Measurements from ENCODE around the gene PAIP2B.
"Not testable (repeated sequence)": the region's sequence is repeated elsewhere in the genome, so short reads cannot be mapped to it uniquely, and the experiment has no call there.

Gene PAIP2B

DNA sequence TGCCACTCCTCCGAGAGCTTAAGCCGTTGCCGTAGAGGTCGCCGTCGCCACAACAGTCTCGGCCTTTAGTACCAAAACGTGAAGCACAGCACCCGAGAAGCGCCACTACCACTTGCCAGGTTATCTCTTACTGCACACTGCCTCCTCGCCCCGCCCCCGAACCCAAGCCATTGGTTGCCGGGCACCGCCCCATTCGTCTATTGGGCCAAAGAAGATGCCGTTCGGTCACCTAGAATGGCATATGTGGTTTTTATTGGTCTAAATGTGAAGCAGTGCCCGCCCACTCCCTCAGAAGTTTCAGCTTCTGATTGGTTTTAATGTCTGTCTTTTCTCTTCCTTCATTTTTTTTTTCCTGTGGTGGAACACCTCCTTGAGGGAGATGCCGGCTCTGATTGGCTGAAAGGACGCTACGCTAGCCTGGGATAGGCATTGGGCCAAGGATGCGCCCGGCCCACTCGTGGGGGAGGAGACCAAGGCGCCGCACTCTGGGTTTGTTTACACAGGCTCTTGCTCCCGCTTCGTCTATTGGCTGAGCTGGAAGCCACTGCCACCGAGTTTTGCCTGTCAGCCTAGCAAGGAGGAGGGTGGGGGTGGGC lies at the start of gene PAIP2B:
Gene PAIP2B (minus strand): TSS at position 139 of the 596 bp plus-strand sequence. CDS start 24,514 bp downstream, outside the sequence.
- DNase-seq (ENCODE audit: low spot score) = peak; percentile 100

DNA sequence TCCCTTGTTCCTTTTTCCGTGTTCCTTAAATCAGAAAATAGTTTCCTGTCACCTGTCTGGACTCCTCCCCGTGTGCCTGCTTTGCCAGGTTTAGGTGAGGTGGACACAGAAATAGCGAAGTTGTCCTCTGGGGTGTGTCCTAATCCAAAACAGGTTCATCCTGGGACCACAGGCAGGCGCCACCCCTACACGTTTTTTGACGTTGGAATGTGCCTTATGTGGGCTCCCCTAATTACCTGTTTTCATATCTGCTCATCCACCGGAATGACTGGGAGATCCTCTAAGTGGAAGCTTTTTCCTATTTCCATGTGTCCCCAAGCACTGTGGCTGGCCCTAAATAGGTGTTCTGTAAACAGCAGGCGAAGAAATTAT lies 49.0 kb upstream of the PAIP2B start:
- no peak for DNase-seq (ENCODE audit: low spot score)

GRCh38 chr2:71269511-71270090 lies 42.7 kb upstream of the PAIP2B start:
- no peak for DNase-seq (ENCODE audit: low spot score)

GRCh38 chr2:71263386-71263785 lies 36.5 kb upstream of the PAIP2B start:
- DNase-seq (ENCODE audit: low spot score) = no peak

GRCh38 chr2:71261534-71261933 lies 34.6 kb upstream of the PAIP2B start:
- DNase-seq (ENCODE audit: low spot score) = no peak

DNA sequence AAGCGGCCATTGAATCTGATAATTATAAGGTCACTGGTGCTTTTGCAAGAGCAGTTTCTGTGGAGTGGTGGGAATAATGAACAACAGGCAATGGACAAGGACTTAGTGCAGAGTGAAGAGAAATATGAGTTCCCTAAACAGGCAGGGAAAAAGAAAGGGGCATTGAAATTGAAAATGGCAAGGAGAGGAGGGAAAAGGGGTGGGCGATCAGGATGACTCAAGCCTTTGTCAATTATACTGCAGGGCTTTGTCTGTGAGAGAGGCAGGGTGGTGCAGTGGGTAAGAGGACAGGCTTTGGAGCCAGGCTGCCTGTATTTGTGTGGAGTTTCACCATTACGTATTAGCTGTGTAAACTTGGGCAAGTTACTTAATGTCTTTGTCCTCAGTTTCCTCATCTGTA lies 29.5 kb upstream of the PAIP2B start:
- no peak for DNase-seq (ENCODE audit: low spot score)

- DNase-seq (ENCODE audit: low spot score) = no peak
Measured at GRCh38 chr2:71254776-71255175, 27.9 kb upstream of the PAIP2B start.

DNA sequence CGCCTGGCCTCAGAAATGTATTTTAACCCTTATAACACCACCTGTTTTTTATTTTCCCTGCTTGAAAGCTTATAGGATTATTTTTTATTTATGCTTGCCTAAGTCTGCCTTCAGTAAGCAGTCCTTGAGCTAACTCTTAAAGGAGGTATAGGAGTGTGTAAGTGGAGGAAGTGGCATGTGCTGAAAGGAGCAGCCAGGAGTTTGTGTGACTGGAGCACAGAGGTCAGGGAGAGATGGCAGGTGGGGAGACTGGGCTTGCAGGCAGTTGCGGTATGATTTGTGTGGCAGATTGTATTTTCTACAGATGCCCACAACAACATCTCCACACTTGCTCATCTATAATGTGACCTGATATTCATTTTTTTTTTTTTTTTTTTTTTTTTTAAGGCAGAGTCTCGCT lies 27.2 kb upstream of the PAIP2B start:
- DNase-seq (ENCODE audit: low spot score) = no peak

GRCh38 chr2:71253476-71253875 lies 26.6 kb upstream of the PAIP2B start:
- no peak for DNase-seq (ENCODE audit: low spot score)

DNA sequence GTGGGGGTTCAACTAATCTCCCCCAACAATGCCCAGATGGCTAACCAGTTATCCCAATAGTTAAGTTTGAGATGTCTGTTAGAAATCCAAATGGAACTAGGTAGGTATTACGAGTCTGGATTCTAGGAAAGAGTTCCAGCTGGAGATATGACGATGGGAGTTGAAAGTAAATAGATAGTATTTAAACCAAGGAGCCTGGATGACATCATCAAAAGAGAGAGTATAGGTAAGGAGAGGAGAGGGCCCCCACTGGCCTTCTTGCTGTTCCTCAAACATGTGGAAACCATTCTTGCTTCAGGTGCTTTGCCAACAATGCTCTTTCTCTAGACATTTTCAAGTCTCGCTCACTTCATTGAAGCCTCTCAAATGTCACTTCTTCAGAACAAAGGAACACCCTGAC lies 26.0 kb upstream of the PAIP2B start:
- no peak for DNase-seq (ENCODE audit: low spot score)

- DNase-seq (ENCODE audit: low spot score) = no peak
Measured at GRCh38 chr2:71250935-71251334, 24.0 kb upstream of the PAIP2B start.

DNA sequence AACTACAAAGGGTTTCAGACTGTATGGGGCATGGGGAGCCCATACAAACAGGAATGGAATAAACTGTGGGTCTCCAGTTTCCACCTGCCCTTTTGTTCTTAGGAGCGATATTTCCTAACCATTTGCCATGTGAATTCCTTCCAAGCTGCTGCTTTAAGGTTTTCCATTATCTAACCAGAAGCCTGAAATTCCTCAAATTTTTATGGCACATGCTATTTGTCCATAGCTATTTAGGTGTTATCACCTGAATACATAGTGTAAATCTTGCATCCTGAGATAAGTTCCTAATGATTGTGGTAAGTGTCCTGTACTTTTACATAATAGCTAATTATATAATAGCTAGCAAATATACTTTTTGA lies 17.4 kb upstream of the PAIP2B start:
- DNase-seq (ENCODE audit: low spot score) = no peak

- DNase-seq (ENCODE audit: low spot score) = no peak
Measured at GRCh38 chr2:71243634-71244301, 16.9 kb upstream of the PAIP2B start.

- no peak for DNase-seq (ENCODE audit: low spot score)
Measured at GRCh38 chr2:71240794-71241193, 13.9 kb upstream of the PAIP2B start.

DNA sequence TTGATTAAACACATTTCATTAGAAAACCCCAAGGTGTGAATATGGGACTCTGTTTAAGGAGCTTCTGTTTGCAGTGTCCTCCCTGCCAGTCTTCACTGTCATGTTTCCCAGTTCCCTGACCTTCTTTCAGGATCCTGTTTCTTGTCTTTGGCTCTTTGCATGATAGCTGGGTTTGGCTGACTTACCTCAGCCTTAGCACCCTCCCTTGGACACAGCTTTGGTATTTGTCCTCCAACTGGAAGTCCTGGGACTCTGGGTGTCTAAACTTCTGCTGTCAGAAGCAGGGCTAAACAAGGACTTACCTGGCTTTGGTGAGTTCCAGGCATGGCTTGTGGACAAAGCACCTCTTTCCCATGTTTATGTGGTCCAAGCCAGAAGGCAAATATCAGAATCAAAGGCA lies 11.2 kb upstream of the PAIP2B start:
- no peak for DNase-seq (ENCODE audit: low spot score)

- peak; percentile 25 for DNase-seq (ENCODE audit: low spot score)
Measured at GRCh38 chr2:71235930-71236587, 9.2 kb upstream of the PAIP2B start.

DNA sequence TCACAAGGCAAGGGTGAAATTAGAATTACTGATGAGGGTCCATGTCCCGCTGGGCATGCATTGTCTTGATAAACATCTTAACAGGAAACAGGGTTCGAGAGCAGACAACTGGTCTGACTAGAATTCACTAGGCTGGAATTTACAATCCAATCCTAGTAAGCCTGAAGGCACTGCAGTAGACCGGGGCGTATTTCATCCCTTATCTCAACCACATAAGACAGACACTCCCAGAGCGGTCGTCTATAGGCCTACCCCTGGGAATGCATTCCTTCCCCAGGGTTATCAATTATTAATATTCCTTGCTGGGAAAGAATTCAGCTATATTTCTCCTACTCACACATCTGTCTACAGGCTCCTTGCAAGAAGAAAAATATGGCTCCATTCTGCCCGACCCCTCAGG lies 6.2 kb upstream of the PAIP2B start:
- DNase-seq (ENCODE audit: low spot score) = not testable (repeated sequence)

- peak; percentile 24 for DNase-seq (ENCODE audit: low spot score)
Measured at GRCh38 chr2:71226096-71226964, 573 bp downstream of the PAIP2B start.

- no peak for DNase-seq (ENCODE audit: low spot score)
Measured at GRCh38 chr2:71224935-71225334, 2.0 kb downstream of the PAIP2B start.

DNA sequence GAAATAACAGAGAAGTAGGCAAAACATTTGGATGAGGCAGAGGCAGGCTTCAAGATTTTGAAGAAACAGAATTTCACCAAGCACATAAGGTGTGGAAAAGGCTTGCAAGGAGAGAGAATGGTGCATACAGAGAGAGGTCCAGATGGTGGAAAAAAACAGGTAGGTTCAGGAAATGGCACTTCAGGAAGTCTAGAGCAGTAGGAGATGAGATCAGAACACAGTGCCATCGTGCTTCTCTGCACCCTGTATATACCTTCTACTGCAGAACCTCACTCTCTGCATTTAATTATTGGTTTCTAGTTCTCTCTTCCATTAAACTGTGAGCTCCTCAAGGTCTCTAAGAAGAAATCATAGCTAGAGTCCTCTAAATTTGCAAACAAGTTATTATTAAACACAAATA lies 2.4 kb downstream of the PAIP2B start:
- no peak for DNase-seq (ENCODE audit: low spot score)

DNA sequence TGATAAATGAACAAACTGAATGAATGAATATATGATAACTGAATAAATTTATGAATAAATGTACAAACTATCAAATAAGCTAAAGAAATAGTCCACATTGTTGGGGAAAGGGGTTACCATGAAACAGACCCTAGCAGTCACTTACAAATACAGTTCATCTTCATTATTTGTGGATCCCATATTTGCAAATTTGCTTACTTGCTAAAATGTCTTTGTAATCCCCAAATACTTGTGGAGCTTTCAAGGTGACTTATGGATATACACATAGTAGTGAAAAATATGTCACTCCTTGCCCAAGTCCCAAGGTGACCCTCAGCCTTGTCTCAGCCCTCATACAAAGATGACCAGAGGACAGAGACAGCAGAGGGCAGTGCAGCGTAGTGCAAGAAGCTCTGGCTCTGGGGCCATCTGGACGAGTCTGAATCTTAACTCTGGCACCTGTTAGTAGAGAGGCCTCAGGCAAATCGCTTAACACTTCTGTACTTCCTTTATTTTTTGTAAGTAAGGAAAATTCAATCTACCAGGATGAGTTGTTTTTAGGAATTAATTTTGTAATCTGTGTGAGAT lies 3.1 kb downstream of the PAIP2B start:
- peak; percentile 58 for DNase-seq (ENCODE audit: low spot score)

GRCh38 chr2:71220743-71221142 lies 6.2 kb downstream of the PAIP2B start:
- peak; percentile 85 for DNase-seq (ENCODE audit: low spot score)
